ENCODE measurements around the gene SLC25A1. TPM values are rescaled to one million over a fixed set of nuclear protein-coding genes. Genes with fewer than 3 reads are reported as not detected.

SLC25A1 gene
- total RNA-seq, 4 donors from 2014 or later, result 49.2 to 68.0 (median 57.3) TPM

- TF ChIP-seq, protein P1, sequence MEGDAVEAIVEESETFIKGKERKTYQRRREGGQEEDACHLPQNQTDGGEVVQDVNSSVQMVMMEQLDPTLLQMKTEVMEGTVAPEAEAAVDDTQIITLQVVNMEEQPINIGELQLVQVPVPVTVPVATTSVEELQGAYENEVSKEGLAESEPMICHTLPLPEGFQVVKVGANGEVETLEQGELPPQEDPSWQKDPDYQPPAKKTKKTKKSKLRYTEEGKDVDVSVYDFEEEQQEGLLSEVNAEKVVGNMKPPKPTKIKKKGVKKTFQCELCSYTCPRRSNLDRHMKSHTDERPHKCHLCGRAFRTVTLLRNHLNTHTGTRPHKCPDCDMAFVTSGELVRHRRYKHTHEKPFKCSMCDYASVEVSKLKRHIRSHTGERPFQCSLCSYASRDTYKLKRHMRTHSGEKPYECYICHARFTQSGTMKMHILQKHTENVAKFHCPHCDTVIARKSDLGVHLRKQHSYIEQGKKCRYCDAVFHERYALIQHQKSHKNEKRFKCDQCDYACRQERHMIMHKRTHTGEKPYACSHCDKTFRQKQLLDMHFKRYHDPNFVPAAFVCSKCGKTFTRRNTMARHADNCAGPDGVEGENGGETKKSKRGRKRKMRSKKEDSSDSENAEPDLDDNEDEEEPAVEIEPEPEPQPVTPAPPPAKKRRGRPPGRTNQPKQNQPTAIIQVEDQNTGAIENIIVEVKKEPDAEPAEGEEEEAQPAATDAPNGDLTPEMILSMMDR (IDR thresholded peaks at IDR 0.05), result no peak
- no peak for TF ChIP-seq POLR2A (IDR thresholded peaks at IDR 0.05)
- H3K9me3 ChIP-seq, result no peaks in the 10 kb centered on the region
- no peak for DNase-seq
- no peaks in the 10 kb centered on the region for H3K27me3 ChIP-seq
- no peak overlapping the region for H3K4me3 ChIP-seq
- intact Hi-C loops (cut with DNase I), result no loop called here
- H3K27ac ChIP-seq, result no peak overlapping the region
- WGBS, 2 donors, result 95 to 100% methylated on average over 1 to 6 of the region's 11 CpGs
- H3K36me3 ChIP-seq, result peaks cover 57 to 100% (median 73%) of the 10 kb centered on the region in 3 donors
- H3K4me1 ChIP-seq, result no peaks in the 10 kb centered on the region
Observed at GRCh38 chr22:19137384-19138216, 40.9 kb downstream of the SLC25A1 start.

GRCh38 chr22:19136915-19137314 lies 41.6 kb downstream of the SLC25A1 start:
- Histone ChIP-seq H3K4me3 (no peak overlapping the region), H3K27me3 (no peaks in the 10 kb centered on the region), H3K9me3 (no peaks in the 10 kb centered on the region), H3K36me3 (peaks cover 57 to 100% (median 66%) of the 10 kb centered on the region in 3 donors), H3K27ac (no peak overlapping the region), H3K4me1 (no peaks in the 10 kb centered on the region)
- intact Hi-C loops (cut with DNase I), result no loop called here
- 92% methylated on average over 9 of the region's 10 CpGs; no CpG with 5 or more reads in 1 of the 2 donors for WGBS, 2 donors
- no peak for TF ChIP-seq POLR2A (IDR thresholded peaks at IDR 0.05)
- TF ChIP-seq, protein P1 (IDR thresholded peaks at IDR 0.05), result no peak
- no peak for DNase-seq

- 94% methylated on average over 10 to 16 of the region's 18 CpGs for WGBS, 2 donors
- no peak overlapping the region for H3K27ac ChIP-seq
- TF ChIP-seq, protein P1 (IDR thresholded peaks at IDR 0.05), result no peak
- H3K4me3 ChIP-seq, result no peak overlapping the region
- intact Hi-C loops (cut with DNase I), result no loop called here
- peaks cover 50 to 85% (median 51%) of the 10 kb centered on the region in 3 donors for H3K36me3 ChIP-seq
- no peak for DNase-seq
- H3K4me1 ChIP-seq, result peaks cover 0 to 14% (median 4%) of the 10 kb centered on the region in 3 donors
- no peaks in the 10 kb centered on the region for H3K27me3 ChIP-seq
- H3K9me3 ChIP-seq, result no peaks in the 10 kb centered on the region
Observed at GRCh38 chr22:19134874-19135273, 43.7 kb downstream of the SLC25A1 start.

GRCh38 chr22:19134176-19134831 lies 44.2 kb downstream of the SLC25A1 start:
- Histone ChIP-seq H3K27me3 (no peaks in the 10 kb centered on the region), H3K27ac (no peak overlapping the region), H3K4me1 (peaks cover 4 to 20% (median 7%) of the 10 kb centered on the region in 3 donors), H3K4me3 (no peak overlapping the region), H3K36me3 (peaks cover 45 to 80% (median 46%) of the 10 kb centered on the region in 3 donors), H3K9me3 (no peaks in the 10 kb centered on the region)
- intact Hi-C loops (cut with DNase I), result no loop called here
- no peak for DNase-seq
- no peak for TF ChIP-seq POLR2A (IDR thresholded peaks at IDR 0.05)
- TF ChIP-seq, protein P1 (IDR thresholded peaks at IDR 0.05), result no peak
- WGBS, 2 donors, result 86 to 95% methylated on average over 8 to 12 of the region's 21 CpGs

- H3K4me3 ChIP-seq, result no peak overlapping the region
- no peaks in the 10 kb centered on the region for H3K27me3 ChIP-seq
- 94 to 100% methylated on average over 2 to 9 of the region's 13 CpGs for WGBS, 2 donors
- intact Hi-C loops (cut with DNase I), result no loop called here
- DNase-seq, result no peak
- H3K4me1 ChIP-seq, result peaks cover 6 to 28% (median 14%) of the 10 kb centered on the region in 3 donors
- H3K36me3 ChIP-seq, result peaks cover 37 to 72% (median 38%) of the 10 kb centered on the region in 3 donors
- no peak overlapping the region for H3K27ac ChIP-seq
- H3K9me3 ChIP-seq, result no peaks in the 10 kb centered on the region
- TF ChIP-seq, protein P1 (IDR thresholded peaks at IDR 0.05), result no peak
- TF ChIP-seq POLR2A (IDR thresholded peaks at IDR 0.05), result no peak
Observed at GRCh38 chr22:19133561-19133960, 45.0 kb downstream of the SLC25A1 start.
